Measurements from ENCODE around the gene KLHL29. TPM values are rescaled to one million over a fixed set of nuclear protein-coding genes. Genes with fewer than 3 reads are reported as not detected.

KLHL29 gene
- polyA plus RNA-seq, 1 of the 3 experiments (the other 2 are of a cell fraction): 4.6 TPM

- Histone ChIP-seq H4K20me1 (ENCODE audit: insufficient read depth) (no peaks in the 10 kb centered on the region), H3K36me3 (replicated peaks in 1 of 2; ENCODE audit: control insufficient read depth in 1 of 2, insufficient read depth in 2 of 2, low read length in 1 of 2) (no peaks in the 10 kb centered on the region), H3K27me3 (ENCODE audit: insufficient read depth) (no peaks in the 10 kb centered on the region), H3K9ac (no peak overlapping the region), H3K79me2 (ENCODE audit: insufficient read depth) (no peaks in the 10 kb centered on the region), H3K9me3 (no peaks in the 10 kb centered on the region), H3K9me2 (no peaks in the 10 kb centered on the region), H2AFZ (ENCODE audit: low read depth) (no peak overlapping the region), H3K27ac (ENCODE audit: low read depth in 2 of 2, low read length in 1 of 2) (no peak overlapping the region), H3K4me3 (ENCODE audit: low read depth in 2 of 2, low read length in 1 of 2) (no peak overlapping the region), H3K4me1 (ENCODE audit: control insufficient read depth in 1 of 2, insufficient read depth in 2 of 2, low read depth in 1 of 2, low read length in 1 of 2) (peaks cover 0 to 36% of the 10 kb centered on the region in 2 experiments; a peak in 1 of 4 replicates), H3F3A (replicated peaks; ENCODE audit: insufficient read depth) (no peaks in the 10 kb centered on the region), H3K4me2 (no peak overlapping the region)
- DNase-seq: no peak
- 88% methylated on average over 19 of the region's 19 CpGs for WGBS (ENCODE audit: low lambda C conversion rate)
- TF ChIP-seq YY1 (IDR thresholded peaks at IDR 0.05; ENCODE audit: low read depth) (no peak), REST (IDR thresholded peaks at IDR 0.05; ENCODE audit: low read depth, low read length) (no peak), RCOR1 (IDR thresholded peaks at IDR 0.05; ENCODE audit: low read length) (no peak)
- POLR2A ChIA-PET: no interaction called here
- CTCF ChIA-PET: interaction anchor here (0.8 to 0.9 kb wide), 2 partner anchors 10 to 12 kb away, joined by 3 read pairs; no protein-coding TSS in a partner anchor
Observed at GRCh38 chr2:23489471-23490322, 104.7 kb downstream of the KLHL29 start.

- ChIA-PET POLR2A (no interaction called here), CTCF (interaction anchor here (1.3 to 3.5 kb wide), 6 partner anchors 9 to 87 kb away, joined by 4 to 20 read pairs (median 9); no protein-coding TSS in a partner anchor)
- DNase-seq: no peak
- WGBS (ENCODE audit: low lambda C conversion rate): 87% methylated on average over 12 of the region's 12 CpGs
- Histone ChIP-seq H3K4me2 (no peak overlapping the region), H3K9me2 (no peaks in the 10 kb centered on the region), H3K4me1 (ENCODE audit: control insufficient read depth in 1 of 2, insufficient read depth in 2 of 2, low read depth in 1 of 2, low read length in 1 of 2) (peaks cover 7 to 33% of the 10 kb centered on the region in 2 experiments; a peak in 3 of 4 replicates), H2AFZ (ENCODE audit: low read depth) (no peak overlapping the region), H3K9me3 (no peaks in the 10 kb centered on the region), H3K9ac (no peak overlapping the region), H3K36me3 (replicated peaks in 1 of 2; ENCODE audit: control insufficient read depth in 1 of 2, insufficient read depth in 2 of 2, low read length in 1 of 2) (no peaks in the 10 kb centered on the region), H3F3A (replicated peaks; ENCODE audit: insufficient read depth) (no peaks in the 10 kb centered on the region), H4K20me1 (ENCODE audit: insufficient read depth) (no peaks in the 10 kb centered on the region), H3K79me2 (ENCODE audit: insufficient read depth) (no peaks in the 10 kb centered on the region), H3K27ac (ENCODE audit: low read depth in 2 of 2, low read length in 1 of 2) (no peak overlapping the region), H3K27me3 (ENCODE audit: insufficient read depth) (no peaks in the 10 kb centered on the region), H3K4me3 (ENCODE audit: low read depth in 2 of 2, low read length in 1 of 2) (no peak overlapping the region)
- no peak for TF ChIP-seq NFIC (IDR thresholded peaks at IDR 0.05; ENCODE audit: borderline replicate concordance)
- TF ChIP-seq ZBTB33 (IDR thresholded peaks at IDR 0.05; ENCODE audit: borderline replicate concordance, low read depth): no peak
- TF ChIP-seq MAX (IDR thresholded peaks at IDR 0.05; ENCODE audit: low read depth): no peak
- TF ChIP-seq JUND (IDR thresholded peaks at IDR 0.05): no peak
- no peak for TF ChIP-seq USF2 (IDR thresholded peaks at IDR 0.05; ENCODE audit: borderline replicate concordance, low read depth, low read length)
Observed at GRCh38 chr2:23491591-23492336, 106.8 kb downstream of the KLHL29 start.

Data from SK-N-SH (cell line).